Central memory CD8-positive, alpha-beta T cell (primary cell): ENCODE measurements around the gene IRF4.

Experiments used
- ATAC-seq: fragments of 150-1000 bp; cut with Tn5 transposase; replicated peaks from 2 replicates; pipeline ENCODE4 v1.10.0; 2022; ENCODE audit warnings: mild to moderate bottlenecking, moderate FRiP score, moderate number of reproducible peaks; ENCODE audit not compliant: poor library complexity, severe bottlenecking; ENCODE audit errors: extremely low read depth
- DNase-seq, 2 donors: peaks; one replicate each; pipeline ENCODE4 v3.0.0; 2021; ENCODE audit warnings: low spot score in 2 of 2
- H3K27ac Mint-ChIP-seq: one replicate; pipeline ENCODE4 v1.8.0; 2022; ENCODE audit warnings: low read depth, mild to moderate bottlenecking, moderate library complexity, mixed read lengths
- H3K27me3 Mint-ChIP-seq: one replicate; pipeline ENCODE4 v1.8.0; 2022; ENCODE audit warnings: mixed read lengths
- H3K36me3 Mint-ChIP-seq: one replicate; pipeline ENCODE4 v1.8.0; 2022; ENCODE audit warnings: mild to moderate bottlenecking, moderate library complexity, mixed read lengths; ENCODE audit not compliant: insufficient read depth
- H3K4me1 Mint-ChIP-seq: one replicate; pipeline ENCODE4 v1.8.0; 2022; ENCODE audit warnings: mixed read lengths
- H3K4me3 Mint-ChIP-seq: one replicate; pipeline ENCODE4 v1.8.0; 2022; ENCODE audit warnings: mild to moderate bottlenecking, moderate library complexity, mixed read lengths
- H3K9me3 Mint-ChIP-seq: one replicate; pipeline ENCODE4 v1.8.0; 2022; ENCODE audit warnings: mixed read lengths

IRF4 gene

DNA sequence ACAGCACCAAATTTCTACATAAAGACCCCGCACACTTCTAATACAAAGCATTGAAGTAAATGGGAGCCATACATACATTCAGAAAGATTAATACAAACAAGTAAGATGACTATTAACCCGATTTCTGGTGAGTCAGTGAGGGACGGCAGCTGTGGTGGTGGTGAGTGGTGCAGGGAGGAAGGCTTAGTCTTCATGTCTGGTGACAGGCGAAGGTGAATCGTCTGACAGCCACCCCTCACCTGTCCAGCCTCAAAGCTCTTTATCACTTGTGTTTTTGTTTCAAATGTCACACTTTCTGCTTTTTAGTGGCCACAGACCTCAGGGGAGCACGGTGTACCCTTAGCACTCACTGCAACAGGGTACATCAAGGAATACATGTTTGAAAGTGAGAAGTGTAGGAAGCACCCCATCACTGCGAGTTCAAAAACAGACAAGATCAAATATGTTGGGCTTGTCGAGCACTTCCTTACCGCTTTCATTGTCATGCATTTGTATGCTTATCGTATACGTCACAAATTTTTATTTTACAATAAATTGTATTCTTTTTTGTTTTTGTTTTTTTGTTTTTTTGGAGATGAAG lies 63.5 kb downstream of the IRF4 start:
- Mint-ChIP-seq H3K4me1 (no peaks in the 10 kb centered on the region), H3K27me3 (no peaks in the 10 kb centered on the region), H3K36me3 (no peaks in the 10 kb centered on the region), H3K4me3 (no peak overlapping the region), H3K9me3 (no peaks in the 10 kb centered on the region), H3K27ac (no peak overlapping the region)
- ATAC-seq: peak; percentile 28
- no peak for DNase-seq

DNA sequence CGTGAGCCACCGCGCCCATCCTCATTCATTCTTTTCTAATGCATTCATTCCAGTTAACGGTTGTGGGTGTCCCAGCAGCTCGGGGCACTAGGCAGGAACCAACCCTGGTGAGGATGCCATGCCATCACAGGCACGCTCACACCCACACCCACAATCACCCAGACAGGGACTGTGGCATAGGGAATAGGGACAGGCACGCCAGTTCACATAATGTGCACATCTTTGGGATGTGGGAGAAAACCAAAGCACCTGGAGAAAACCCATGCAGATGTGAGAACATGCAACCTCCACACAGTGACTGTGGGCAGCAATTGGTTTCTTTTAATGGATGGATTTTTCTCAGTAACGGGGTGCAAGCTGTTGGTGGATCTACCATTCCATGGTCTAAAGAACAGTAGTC lies 64.3 kb downstream of the IRF4 start:
- H3K27me3 Mint-ChIP-seq: no peaks in the 10 kb centered on the region
- no peak for ATAC-seq
- H3K36me3 Mint-ChIP-seq: no peaks in the 10 kb centered on the region
- H3K4me3 Mint-ChIP-seq: no peak overlapping the region
- no peak for DNase-seq
- H3K9me3 Mint-ChIP-seq: no peaks in the 10 kb centered on the region
- no peaks in the 10 kb centered on the region for H3K4me1 Mint-ChIP-seq
- H3K27ac Mint-ChIP-seq: no peak overlapping the region

DNA sequence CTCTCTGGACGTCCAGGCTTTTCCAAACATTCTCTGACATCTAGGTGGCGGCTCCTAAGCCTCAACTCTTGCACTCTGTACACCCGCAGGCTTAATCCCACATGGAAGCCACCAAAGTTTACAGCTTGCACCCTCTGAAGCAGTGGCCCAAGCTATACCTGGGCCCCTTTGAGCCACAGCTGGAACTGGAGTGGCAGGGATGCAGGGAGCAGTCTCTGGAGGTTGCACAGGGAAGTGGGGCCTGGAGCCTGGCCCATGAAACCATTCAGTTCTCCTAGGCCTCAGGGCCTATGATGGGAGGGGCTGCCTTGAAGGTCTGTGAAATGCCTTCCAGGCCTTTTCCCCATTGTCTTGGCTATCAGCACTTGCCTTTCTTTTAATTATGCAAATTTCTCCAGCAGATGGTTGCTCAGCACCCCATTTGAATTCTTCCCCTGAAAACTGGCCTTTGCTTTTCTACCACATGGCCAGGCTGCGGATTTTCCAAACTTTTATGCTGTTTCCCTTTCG lies 64.9 kb downstream of the IRF4 start:
- Mint-ChIP-seq H3K27ac (no peak overlapping the region), H3K27me3 (no peaks in the 10 kb centered on the region), H3K4me1 (no peaks in the 10 kb centered on the region), H3K4me3 (no peak overlapping the region), H3K9me3 (no peaks in the 10 kb centered on the region), H3K36me3 (no peaks in the 10 kb centered on the region)
- no peak for DNase-seq
- no peak for ATAC-seq

DNA sequence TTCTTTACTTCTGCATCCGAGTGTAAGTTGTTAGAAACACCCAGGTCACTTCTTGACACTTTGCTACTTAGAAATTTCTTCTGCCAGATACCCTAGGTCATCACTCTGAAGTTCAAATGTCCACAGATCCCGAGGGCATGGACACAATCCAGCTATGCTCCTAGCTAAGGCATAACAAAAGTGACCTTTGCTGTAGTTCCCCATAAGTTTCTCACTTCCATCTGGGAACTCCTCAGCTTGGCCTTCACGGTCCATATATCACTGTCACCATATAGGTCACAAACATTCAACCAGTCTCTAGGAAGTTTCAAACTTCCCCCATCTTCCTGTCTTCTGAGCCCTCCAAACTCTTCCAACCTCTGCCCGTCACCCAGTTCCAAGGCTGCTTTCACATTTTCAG lies 65.3 kb downstream of the IRF4 start:
- Mint-ChIP-seq H3K9me3 (no peaks in the 10 kb centered on the region), H3K4me3 (no peak overlapping the region), H3K4me1 (no peaks in the 10 kb centered on the region), H3K27me3 (no peaks in the 10 kb centered on the region), H3K27ac (no peak overlapping the region), H3K36me3 (no peaks in the 10 kb centered on the region)
- no peak for ATAC-seq
- DNase-seq: no peak
